ENCODE results near the gene TANC2.

- TF ChIP-seq EZH2 (IDR thresholded peaks at IDR 0.05): no peak
- TF ChIP-seq POLR2AphosphoS5 (IDR thresholded peaks at IDR 0.05; ENCODE audit: borderline replicate concordance, low read depth, low read length): no peak
- TF ChIP-seq FOXP2 (optimal IDR thresholded peaks at IDR 0.05; ENCODE audit: control extremely low read depth, extremely low read length, insufficient read depth): no peak
Measured at GRCh38 chr17:62949036-62949435, 17.0 kb upstream of the TANC2 start.
